Endodermal cell (in vitro differentiated cells): ENCODE data around the gene KDF1. TPM values are rescaled to one million over a fixed set of nuclear protein-coding genes. Genes with fewer than 3 reads are reported as not detected.

Experiments
- DNase-seq: peaks from one replicate; pipeline ENCODE4 v3.0.0-alpha.2; 2017
- H3K27ac ChIP-seq: 2 replicates; pipeline ENCODE4 v1.5.1; 2013; ENCODE audit warnings: mild to moderate bottlenecking, low read depth, low read length, moderate library complexity
- H3K27me3 ChIP-seq: 2 replicates; pipeline ENCODE4 v1.6.1; 2013; ENCODE audit warnings: mild to moderate bottlenecking, low read length, moderate library complexity; ENCODE audit not compliant: insufficient read depth, control insufficient read depth, poor library complexity, severe bottlenecking
- H3K36me3 ChIP-seq: 2 replicates; pipeline ENCODE4 v1.7.0; 2013; ENCODE audit warnings: mild to moderate bottlenecking, low read length, moderate library complexity; ENCODE audit not compliant: control insufficient read depth, insufficient read depth
- H3K4me1 ChIP-seq: one replicate; pipeline ENCODE4 v1.7.0; 2013; ENCODE audit warnings: low read length; ENCODE audit not compliant: control insufficient read depth, insufficient read depth
- H3K4me3 ChIP-seq: 2 replicates; pipeline ENCODE4 v1.5.1; 2013; ENCODE audit warnings: mild to moderate bottlenecking, low read length, moderate library complexity
- H3K9ac ChIP-seq: 2 replicates; pipeline ENCODE4 v1.6.1; 2013; ENCODE audit warnings: mild to moderate bottlenecking, low read length, moderate library complexity; ENCODE audit not compliant: poor library complexity, severe bottlenecking; ENCODE audit errors: extremely low read depth
- H3K9me3 ChIP-seq: 2 replicates; pipeline ENCODE4 v1.6.1; 2013; ENCODE audit warnings: mild to moderate bottlenecking, low read length, moderate library complexity; ENCODE audit not compliant: control insufficient read depth
- H3K27ac Mint-ChIP-seq: 2 replicates; pipeline ENCODE4 v1.8.0; 2020; ENCODE audit warnings: mixed read lengths
- H3K27me3 Mint-ChIP-seq: 2 replicates; pipeline ENCODE4 v1.8.0; 2021; ENCODE audit warnings: mild to moderate bottlenecking, mixed read lengths; ENCODE audit not compliant: insufficient read depth
- H3K36me3 Mint-ChIP-seq: 2 replicates; pipeline ENCODE4 v1.8.0; 2020; ENCODE audit warnings: low read depth, mixed read lengths
- H3K4me1 Mint-ChIP-seq: 2 replicates; pipeline ENCODE4 v1.8.0; 2020; ENCODE audit warnings: mixed read lengths
- H3K4me3 Mint-ChIP-seq: 2 replicates; pipeline ENCODE4 v1.8.0; 2020; ENCODE audit warnings: mild to moderate bottlenecking, moderate library complexity, mixed read lengths
- H3K9me3 Mint-ChIP-seq: 2 replicates; pipeline ENCODE4 v1.8.0; 2020; ENCODE audit warnings: mild to moderate bottlenecking, mixed read lengths
- CTCF ChIP-seq: fragments of 200-600 bp; sonication (generic); conservative IDR thresholded peaks from 2 replicates; pipeline ENCODE4 v1.5.0; 2021; ENCODE audit warnings: antibody characterized with exemption, mild to moderate bottlenecking
- WGBS, 2 experiments: methylation state at CpG; one replicate each; pipeline versions ENCODE4 v1.1.5 to v1.1.7; 2013; ENCODE audit warnings: missing lambda C conversion rate in 2 of 2, mixed read lengths in 1 of 2; ENCODE audit not compliant: insufficient coverage in 1 of 2, insufficient read length in 1 of 2; 5-methylcytosine and 5-hydroxymethylcytosine counted together
- total RNA-seq, 2 donors: library from RNA; stranded (reverse); fragmentation: NEBNext Ultra II Directional in 1 of 2; extraction: Animal tissue kit (Norgen Biotek cat#: 25700) in 1 of 2; gene quantifications; 2 replicates in 1 of 2; 3 replicates in 1 of 2; pipeline ENCODE4 v1.2.1, GENCODE V29; 2021

KDF1 gene
- total RNA-seq, 2 donors from 2014 or later, result 17.2 to 22.7 TPM

GRCh38 chr1:26999440-26999987 is 39.2 kb upstream of the KDF1 start:
- Mint-ChIP-seq H3K36me3 (peaks cover 12% of the 10 kb centered on the region), H3K27me3 (no peaks in the 10 kb centered on the region), H3K4me1 (peaks cover 57% of the 10 kb centered on the region), H3K9me3 (no peaks in the 10 kb centered on the region), H3K4me3 (no peak overlapping the region), H3K27ac (peak overlapping the region; percentile 92)
- peak; percentile 95 for DNase-seq
- Histone ChIP-seq H3K4me1 (peaks cover 21% of the 10 kb centered on the region), H3K9me3 (no peaks in the 10 kb centered on the region), H3K4me3 (no peak overlapping the region), H3K9ac (peak overlapping the region; percentile 47), H3K36me3 (no peaks in the 10 kb centered on the region), H3K27ac (peak overlapping the region; percentile 91), H3K27me3 (no peaks in the 10 kb centered on the region)
- WGBS, 2 experiments, result 58 to 100% methylated on average over 1 to 7 of the region's 7 CpGs
- peak; percentile 11 for TF ChIP-seq CTCF

- no peak for TF ChIP-seq CTCF
- DNase-seq, result peak; percentile 70
- Mint-ChIP-seq H3K36me3 (peaks cover 12% of the 10 kb centered on the region), H3K4me1 (peaks cover 48% of the 10 kb centered on the region), H3K27ac (peak overlapping the region; percentile 92), H3K9me3 (no peaks in the 10 kb centered on the region), H3K27me3 (no peaks in the 10 kb centered on the region), H3K4me3 (no peak overlapping the region)
- H3K4me3 ChIP-seq, result no peak overlapping the region
- 86 to 89% methylated on average over 7 to 11 of the region's 11 CpGs for WGBS, 2 experiments
- peaks cover 15% of the 10 kb centered on the region for H3K4me1 ChIP-seq
- no peak overlapping the region for H3K9ac ChIP-seq
- no peaks in the 10 kb centered on the region for H3K36me3 ChIP-seq
- H3K9me3 ChIP-seq, result no peaks in the 10 kb centered on the region
- peak overlapping the region; percentile 91 for H3K27ac ChIP-seq
- H3K27me3 ChIP-seq, result no peaks in the 10 kb centered on the region
Observed at GRCh38 chr1:26998429-26999300, 38.4 kb upstream of the KDF1 start.

- Histone ChIP-seq H3K4me1 (peaks cover 15% of the 10 kb centered on the region), H3K36me3 (no peaks in the 10 kb centered on the region), H3K4me3 (peak overlapping the region; percentile 86), H3K27ac (no peak overlapping the region), H3K27me3 (no peaks in the 10 kb centered on the region), H3K9ac (no peak overlapping the region), H3K9me3 (no peaks in the 10 kb centered on the region)
- peaks cover 48% of the 10 kb centered on the region for H3K4me1 Mint-ChIP-seq
- peaks cover 8% of the 10 kb centered on the region for H3K36me3 Mint-ChIP-seq
- TF ChIP-seq CTCF, result no peak
- no peak for DNase-seq
- WGBS, 2 experiments, result 57 to 82% methylated on average over 2 to 3 of the region's 4 CpGs
- H3K9me3 Mint-ChIP-seq, result no peaks in the 10 kb centered on the region
- no peak overlapping the region for H3K4me3 Mint-ChIP-seq
- H3K27me3 Mint-ChIP-seq, result peaks cover 2% of the 10 kb centered on the region
- no peak overlapping the region for H3K27ac Mint-ChIP-seq
Observed at GRCh38 chr1:26996665-26997064, 36.4 kb upstream of the KDF1 start.
